Mesendoderm (in vitro differentiated cells): ENCODE data around the gene SLC35F4.

Experiments
- DNase-seq: peaks from one replicate; pipeline ENCODE4 v3.0.0; 2013
- H2AK5ac ChIP-seq: 2 replicates; pipeline ENCODE4 v1.6.1; 2013; ENCODE audit warnings: low read length, inconsistent platforms
- H2BK120ac ChIP-seq: 2 replicates; pipeline ENCODE4 v1.6.1; 2013; ENCODE audit warnings: low read depth, mild to moderate bottlenecking, low read length, moderate library complexity, mixed read lengths
- H2BK15ac ChIP-seq: replicated peaks from 2 replicates; pipeline ENCODE4 v1.6.1; 2013; ENCODE audit warnings: low read depth, mild to moderate bottlenecking, moderate library complexity
- H2BK5ac ChIP-seq: 2 replicates; pipeline ENCODE4 v1.6.1; 2013; ENCODE audit warnings: low read length, inconsistent platforms
- H3K18ac ChIP-seq: 2 replicates; pipeline ENCODE4 v1.6.1; 2013; ENCODE audit warnings: mild to moderate bottlenecking, low read length, mixed read lengths
- H3K23ac ChIP-seq: one replicate; pipeline ENCODE4 v1.6.1; 2013; ENCODE audit warnings: low read length
- H3K27ac ChIP-seq: 2 replicates; pipeline ENCODE4 v1.5.1; 2013; ENCODE audit warnings: low read depth, mild to moderate bottlenecking, inconsistent platforms, low read length, moderate library complexity
- H3K27me3 ChIP-seq: 2 replicates; pipeline ENCODE4 v1.6.1; 2013; ENCODE audit warnings: low read length, control low read depth, mild to moderate bottlenecking, inconsistent platforms; ENCODE audit not compliant: insufficient read depth, poor library complexity
- H3K36me3 ChIP-seq: 2 replicates; pipeline ENCODE4 v1.6.1; 2013; ENCODE audit warnings: low read length, inconsistent platforms; ENCODE audit not compliant: control insufficient read depth, insufficient read depth
- H3K4ac ChIP-seq: one replicate; pipeline ENCODE4 v1.6.1; 2013; ENCODE audit warnings: low read depth, mild to moderate bottlenecking, low read length, moderate library complexity
- H3K4me1 ChIP-seq: 2 replicates; pipeline ENCODE4 v1.6.1; 2013; ENCODE audit warnings: low read depth, low read length, inconsistent platforms; ENCODE audit not compliant: control insufficient read depth
- H3K4me2 ChIP-seq: 2 replicates; pipeline ENCODE4 v1.6.1; 2013; ENCODE audit warnings: low read length
- H3K4me3 ChIP-seq: 2 replicates; pipeline ENCODE4 v1.5.1; 2013; ENCODE audit warnings: mild to moderate bottlenecking, low read length
- H3K56ac ChIP-seq: one replicate; pipeline ENCODE4 v1.6.1; 2013; ENCODE audit warnings: low read length
- H3K79me1 ChIP-seq: 2 replicates; pipeline ENCODE4 v1.6.1; 2013; ENCODE audit warnings: low read length, inconsistent platforms
- H3K79me2 ChIP-seq: 2 replicates; pipeline ENCODE4 v1.6.1; 2013; ENCODE audit warnings: mild to moderate bottlenecking, low read length; ENCODE audit not compliant: control insufficient read depth, insufficient read depth
- H3K9ac ChIP-seq: 2 replicates; pipeline ENCODE4 v1.6.1; 2013; ENCODE audit warnings: low read length, inconsistent platforms
- H4K5ac ChIP-seq: one replicate; pipeline ENCODE4 v1.6.1; 2013; ENCODE audit warnings: low read length
- H4K8ac ChIP-seq: one replicate; pipeline ENCODE4 v1.6.1; 2013; ENCODE audit warnings: low read depth, mild to moderate bottlenecking, control low read depth, low read length, moderate library complexity
- WGBS: extraction: QIAGEN DNeasy Blood & Tissue Kit; methylation state at CpG from one replicate; pipeline ENCODE4 v1.1.7; 2013; ENCODE audit warnings: low lambda C conversion rate, missing lambda C conversion rate; ENCODE audit not compliant: insufficient coverage; ENCODE audit errors: extremely low coverage; 5-methylcytosine and 5-hydroxymethylcytosine counted together

Gene SLC35F4

DNA sequence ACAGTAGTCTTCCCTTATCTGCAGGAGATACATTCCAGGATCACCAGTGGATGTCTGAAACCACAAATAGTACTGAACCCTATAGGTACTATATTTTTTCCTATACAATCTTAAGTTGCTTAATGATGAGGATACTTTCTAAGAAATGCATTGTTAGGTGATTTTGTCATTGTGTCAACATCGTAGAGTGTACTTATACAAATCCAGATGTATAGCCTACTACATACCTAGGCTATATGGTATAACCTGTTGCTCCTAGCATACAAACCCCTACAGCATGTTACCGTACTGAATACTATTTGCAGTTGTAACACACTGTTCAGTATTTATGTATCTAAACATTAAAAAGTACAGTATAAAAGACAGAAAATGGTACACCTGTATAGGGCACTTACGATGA lies 165.9 kb downstream of the SLC35F4 start:
- no CpG with 5 or more reads among the region's 3 CpGs for WGBS
- no peak for DNase-seq

DNA sequence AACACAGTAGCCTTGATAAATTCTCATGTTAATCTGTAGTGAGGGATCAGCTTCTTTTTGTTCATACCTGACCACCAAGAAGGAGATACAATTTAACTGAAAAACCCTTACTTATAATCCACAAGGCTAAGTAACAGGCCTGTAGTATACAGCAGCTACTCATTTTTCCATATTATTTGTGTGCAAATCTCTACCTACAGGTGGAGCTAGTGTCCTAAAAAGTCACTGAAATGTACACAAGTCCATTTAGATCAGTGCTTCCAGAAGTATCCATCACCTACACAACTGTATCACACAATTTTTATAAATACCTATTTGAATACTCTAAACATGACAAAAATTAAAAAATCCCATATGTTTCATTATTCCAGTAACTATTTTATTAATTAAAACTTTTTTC lies 173.2 kb downstream of the SLC35F4 start:
- Histone ChIP-seq H4K8ac (no peak overlapping the region), H4K5ac (no peak overlapping the region), H2BK5ac (no peak overlapping the region), H3K27me3 (no peaks in the 10 kb centered on the region), H3K18ac (no peak overlapping the region), H2AK5ac (no peak overlapping the region), H3K4me1 (no peaks in the 10 kb centered on the region), H3K4me3 (no peak overlapping the region), H3K79me2 (no peaks in the 10 kb centered on the region), H3K56ac (no peak overlapping the region), H3K9ac (no peak overlapping the region), H2BK15ac (no peak overlapping the region), H3K4ac (no peak overlapping the region), H3K23ac (no peak overlapping the region), H2BK120ac (no peak overlapping the region), H3K79me1 (no peaks in the 10 kb centered on the region), H3K27ac (no peak overlapping the region), H3K36me3 (no peaks in the 10 kb centered on the region), H3K4me2 (no peak overlapping the region)
- DNase-seq, result peak; percentile 61

More for the DNA sequence above, 165.9 kb downstream of the SLC35F4 start:
- Histone ChIP-seq H2AK5ac (no peak overlapping the region), H3K27me3 (no peaks in the 10 kb centered on the region), H3K4me2 (no peak overlapping the region), H3K18ac (no peak overlapping the region), H2BK15ac (no peak overlapping the region), H3K79me2 (no peaks in the 10 kb centered on the region), H2BK120ac (no peak overlapping the region), H3K36me3 (no peaks in the 10 kb centered on the region), H2BK5ac (no peak overlapping the region), H3K4me3 (no peak overlapping the region), H3K23ac (no peak overlapping the region), H3K4ac (no peak overlapping the region), H4K5ac (no peak overlapping the region), H3K79me1 (no peaks in the 10 kb centered on the region), H4K8ac (no peak overlapping the region), H3K27ac (no peak overlapping the region), H3K9ac (no peak overlapping the region), H3K4me1 (no peaks in the 10 kb centered on the region), H3K56ac (no peak overlapping the region)

DNA sequence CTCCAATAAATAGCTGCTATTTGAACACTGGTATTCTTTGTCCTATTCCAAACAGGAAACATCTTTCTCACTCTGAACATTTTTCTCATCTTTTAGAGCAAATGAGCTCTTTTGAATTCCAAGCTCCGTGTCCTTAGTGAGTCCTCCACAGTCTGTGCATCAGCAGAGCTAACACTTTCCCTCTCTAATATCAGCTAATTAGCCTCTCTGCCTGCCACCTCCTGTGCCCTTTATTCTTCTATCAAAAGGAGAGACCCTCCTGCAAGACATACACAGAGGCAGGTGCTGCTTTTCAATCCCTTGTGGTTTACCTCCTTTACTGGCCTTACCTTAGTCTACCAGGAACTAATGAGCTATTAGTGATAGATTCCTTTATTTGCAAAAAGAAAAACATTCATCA lies 178.5 kb downstream of the SLC35F4 start:
- Histone ChIP-seq H3K4me3 (no peak overlapping the region), H3K23ac (no peak overlapping the region), H2AK5ac (no peak overlapping the region), H3K4me1 (no peaks in the 10 kb centered on the region), H3K36me3 (no peaks in the 10 kb centered on the region), H3K27me3 (no peaks in the 10 kb centered on the region), H4K8ac (no peak overlapping the region), H3K9ac (no peak overlapping the region), H3K79me2 (no peaks in the 10 kb centered on the region), H3K56ac (no peak overlapping the region), H4K5ac (no peak overlapping the region), H3K79me1 (no peaks in the 10 kb centered on the region), H2BK120ac (no peak overlapping the region), H3K18ac (no peak overlapping the region), H3K4me2 (no peak overlapping the region), H3K27ac (no peak overlapping the region), H2BK15ac (no peak overlapping the region), H3K4ac (no peak overlapping the region), H2BK5ac (no peak overlapping the region)
- WGBS, result no CpG with 5 or more reads among the region's 1 CpG
- no peak for DNase-seq

DNA sequence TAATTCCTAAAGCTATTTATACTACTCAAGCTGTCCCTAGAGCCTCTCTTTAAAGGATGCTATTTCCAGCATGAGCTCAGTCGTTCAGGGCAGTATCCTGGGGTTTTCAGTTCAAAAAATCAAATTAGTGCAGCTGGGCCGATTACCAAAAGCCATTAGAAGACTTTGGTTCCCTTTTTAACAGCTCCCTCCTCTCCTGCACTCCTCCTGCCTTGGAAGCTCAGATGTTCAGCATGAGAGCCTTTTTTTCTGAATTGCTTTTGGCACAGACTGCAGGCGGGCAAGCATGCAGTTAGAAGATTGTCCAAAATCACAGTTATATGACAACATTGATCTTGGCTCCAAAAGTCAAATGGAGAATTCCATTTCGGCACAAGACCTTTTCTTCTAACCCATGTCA lies 179.6 kb downstream of the SLC35F4 start:
- Histone ChIP-seq H3K36me3 (no peaks in the 10 kb centered on the region), H2AK5ac (no peak overlapping the region), H4K8ac (no peak overlapping the region), H3K18ac (no peak overlapping the region), H4K5ac (no peak overlapping the region), H3K4me2 (no peak overlapping the region), H3K4me3 (no peak overlapping the region), H3K9ac (no peak overlapping the region), H3K4me1 (no peaks in the 10 kb centered on the region), H3K79me2 (no peaks in the 10 kb centered on the region), H2BK120ac (no peak overlapping the region), H3K4ac (no peak overlapping the region), H3K27me3 (no peaks in the 10 kb centered on the region), H3K79me1 (no peaks in the 10 kb centered on the region), H3K56ac (no peak overlapping the region), H2BK15ac (no peak overlapping the region), H2BK5ac (no peak overlapping the region), H3K23ac (no peak overlapping the region), H3K27ac (no peak overlapping the region)
- DNase-seq, result no peak
- WGBS, result no CpG with 5 or more reads among the region's 4 CpGs

GRCh38 chr14:57671021-57671420 lies 194.9 kb downstream of the SLC35F4 start:
- WGBS, result no CpG with 5 or more reads among the region's 3 CpGs

GRCh38 chr14:57660208-57660607 lies 205.7 kb downstream of the SLC35F4 start:
- H3K36me3 ChIP-seq, result no peaks in the 10 kb centered on the region
- no peak overlapping the region for H3K56ac ChIP-seq
- H3K79me2 ChIP-seq, result no peaks in the 10 kb centered on the region
- no peak for DNase-seq
- no peaks in the 10 kb centered on the region for H3K4me1 ChIP-seq
- H3K4ac ChIP-seq, result no peak overlapping the region
- H2BK15ac ChIP-seq, result no peak overlapping the region
- H3K4me2 ChIP-seq, result no peak overlapping the region
- no peak overlapping the region for H3K18ac ChIP-seq
- H3K27me3 ChIP-seq, result no peaks in the 10 kb centered on the region
- no peak overlapping the region for H2BK120ac ChIP-seq
- H2AK5ac ChIP-seq, result no peak overlapping the region
- no peaks in the 10 kb centered on the region for H3K79me1 ChIP-seq
- H3K9ac ChIP-seq, result no peak overlapping the region
- no peak overlapping the region for H3K23ac ChIP-seq
- no peak overlapping the region for H2BK5ac ChIP-seq
- no peak overlapping the region for H4K5ac ChIP-seq
- WGBS, result no CpG with 5 or more reads among the region's 2 CpGs
- no peak overlapping the region for H3K4me3 ChIP-seq
- H4K8ac ChIP-seq, result no peak overlapping the region
- no peak overlapping the region for H3K27ac ChIP-seq

More at GRCh38 chr14:57671021-57671420, 194.9 kb downstream of the SLC35F4 start:
- H3K4ac ChIP-seq, result no peak overlapping the region
- H3K23ac ChIP-seq, result no peak overlapping the region
- no peaks in the 10 kb centered on the region for H3K27me3 ChIP-seq
- no peak overlapping the region for H4K8ac ChIP-seq
- H4K5ac ChIP-seq, result no peak overlapping the region
- H3K27ac ChIP-seq, result no peak overlapping the region
- H2BK5ac ChIP-seq, result no peak overlapping the region
- no peaks in the 10 kb centered on the region for H3K4me1 ChIP-seq
- H3K36me3 ChIP-seq, result no peaks in the 10 kb centered on the region
- H3K4me2 ChIP-seq, result no peak overlapping the region
- no peak overlapping the region for H3K9ac ChIP-seq
- no peak overlapping the region for H3K56ac ChIP-seq
- no peak overlapping the region for H2BK15ac ChIP-seq
- no peak overlapping the region for H2AK5ac ChIP-seq
- DNase-seq, result no peak
- H3K79me1 ChIP-seq, result no peaks in the 10 kb centered on the region
- no peak overlapping the region for H3K4me3 ChIP-seq
- no peaks in the 10 kb centered on the region for H3K79me2 ChIP-seq
- H2BK120ac ChIP-seq, result no peak overlapping the region
- no peak overlapping the region for H3K18ac ChIP-seq
